Ramos (cell line): ENCODE measurements around the gene ARHGEF40.

Experiments used
- in situ Hi-C: fragments of 300-500 bp; cut with MboI; formaldehyde crosslinking; loops from one replicate; pipeline ENCODE4 v1.14.3; 2022; ENCODE audit warnings: low sequenced_read_pairs; ENCODE audit not compliant: unreplicated experiment

The ARHGEF40 gene

GRCh38 chr14:21095430-21096205, 25.5 kb downstream of the ARHGEF40 start:
- in situ Hi-C loops, result no loop called here

- in situ Hi-C loops, result no loop called here
Observed at GRCh38 chr14:21096438-21096837, 26.3 kb downstream of the ARHGEF40 start.

- in situ Hi-C loops, result no loop called here
Observed at GRCh38 chr14:21096978-21097635, 27.0 kb downstream of the ARHGEF40 start.

- in situ Hi-C loops, result no loop called here
Observed at GRCh38 chr14:21097636-21098075, 27.6 kb downstream of the ARHGEF40 start.

- in situ Hi-C loops, result no loop called here
Observed at GRCh38 chr14:21098076-21098891, 28.2 kb downstream of the ARHGEF40 start, which contains the start of gene ZNF219. ZNF219 (minus strand) TSS chr14:21098655; CDS start chr14:21093591, 5,064 bp downstream.

GRCh38 chr14:21098892-21099595, 28.9 kb downstream of the ARHGEF40 start:
- in situ Hi-C loops, result no loop called here

- in situ Hi-C loops, result no loop called here
Observed at GRCh38 chr14:21099596-21099985, 29.5 kb downstream of the ARHGEF40 start.

GRCh38 chr14:21100931-21101330, 30.8 kb downstream of the ARHGEF40 start, which contains the start of gene TMEM253:
TMEM253 (plus strand) TSS chr14:21101066; CDS start chr14:21101344, 278 bp downstream.
- in situ Hi-C loops, result no loop called here

GRCh38 chr14:21101802-21102413, 31.8 kb downstream of the ARHGEF40 start:
- in situ Hi-C loops, result no loop called here

- in situ Hi-C loops, result no loop called here
Observed at GRCh38 chr14:21102521-21103410, 32.7 kb downstream of the ARHGEF40 start.

- in situ Hi-C loops, result no loop called here
Observed at GRCh38 chr14:21103411-21103709, 33.3 kb downstream of the ARHGEF40 start.

- in situ Hi-C loops, result no loop called here
Observed at GRCh38 chr14:21103710-21104447, 33.8 kb downstream of the ARHGEF40 start.

GRCh38 chr14:21104448-21105060, 34.5 kb downstream of the ARHGEF40 start:
- in situ Hi-C loops, result no loop called here

GRCh38 chr14:21105095-21105494, 35.0 kb downstream of the ARHGEF40 start:
- in situ Hi-C loops, result no loop called here

- in situ Hi-C loops, result no loop called here
Observed at GRCh38 chr14:21106176-21106497, 36.0 kb downstream of the ARHGEF40 start.

GRCh38 chr14:21106498-21107282, 36.6 kb downstream of the ARHGEF40 start:
- in situ Hi-C loops, result no loop called here

GRCh38 chr14:21107283-21107800, 37.2 kb downstream of the ARHGEF40 start:
- in situ Hi-C loops, result no loop called here
